Measurements from ENCODE around the gene FAM185A.

DNA sequence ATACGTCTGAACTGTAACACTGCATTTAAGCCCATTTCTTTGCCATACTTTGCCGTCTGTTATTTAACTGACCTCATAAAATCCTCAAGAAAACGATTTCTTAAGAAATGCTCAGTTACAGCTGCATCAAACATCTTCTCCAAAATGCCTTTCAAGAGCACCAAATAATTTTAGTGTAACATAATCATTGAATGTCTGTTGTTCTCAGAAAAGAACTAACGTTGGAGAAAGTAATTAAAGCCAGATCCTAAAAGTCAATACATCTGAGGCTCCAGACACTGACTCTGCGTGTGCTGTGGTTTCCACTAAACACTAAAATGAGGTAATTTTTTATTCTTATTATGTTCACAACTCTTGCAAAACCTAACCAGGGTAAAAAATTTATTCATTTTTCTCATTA lies 100.3 kb downstream of the FAM185A start:
- TF ChIP-seq GATA2 (IDR thresholded peaks at IDR 0.05; ENCODE audit: low read depth, low read length) (no peak), GATA3 (IDR thresholded peaks at IDR 0.05; ENCODE audit: low read depth, low read length) (no peak)
